ENCODE measurements around the gene LRMDA.

LRMDA gene

GRCh38 chr10:75807456-75807855 lies 376.0 kb downstream of the LRMDA start:
- Mint-ChIP-seq H3K27me3 (peaks cover 18% of the 10 kb centered on the region), H3K36me3 (no peaks in the 10 kb centered on the region), H3K4me3 (no peak overlapping the region), H3K27ac (no peak overlapping the region), H3K4me1 (no peaks in the 10 kb centered on the region), H3K9me3 (no peaks in the 10 kb centered on the region)
- no peak for ATAC-seq

GRCh38 chr10:75809003-75809402 lies 377.6 kb downstream of the LRMDA start:
- Mint-ChIP-seq H3K27ac (no peak overlapping the region), H3K4me3 (no peak overlapping the region), H3K4me1 (no peaks in the 10 kb centered on the region)

GRCh38 chr10:75814014-75814413 lies 382.6 kb downstream of the LRMDA start:
- peaks cover 7% of the 10 kb centered on the region for H3K27me3 Mint-ChIP-seq
- no peak for ATAC-seq
- no peaks in the 10 kb centered on the region for H3K9me3 Mint-ChIP-seq
- no peak overlapping the region for H3K4me3 Mint-ChIP-seq
- no peaks in the 10 kb centered on the region for H3K36me3 Mint-ChIP-seq
- H3K27ac Mint-ChIP-seq: no peak overlapping the region
- no peaks in the 10 kb centered on the region for H3K4me1 Mint-ChIP-seq

More at GRCh38 chr10:75809003-75809402, 377.6 kb downstream of the LRMDA start:
- H3K9me3 Mint-ChIP-seq: no peaks in the 10 kb centered on the region
- H3K27me3 Mint-ChIP-seq: peaks cover 20% of the 10 kb centered on the region
- no peak for ATAC-seq
- no peaks in the 10 kb centered on the region for H3K36me3 Mint-ChIP-seq

- Mint-ChIP-seq H3K27ac (no peak overlapping the region), H3K4me1 (no peaks in the 10 kb centered on the region), H3K9me3 (no peaks in the 10 kb centered on the region), H3K4me3 (no peak overlapping the region), H3K36me3 (no peaks in the 10 kb centered on the region), H3K27me3 (peaks cover 7% of the 10 kb centered on the region)
- ATAC-seq: no peak
These were observed 383.6 kb downstream of the LRMDA start for GRCh38 chr10:75815066-75815465.

- Mint-ChIP-seq H3K4me1 (no peaks in the 10 kb centered on the region), H3K27me3 (peaks cover 7% of the 10 kb centered on the region), H3K9me3 (no peaks in the 10 kb centered on the region), H3K4me3 (no peak overlapping the region), H3K36me3 (no peaks in the 10 kb centered on the region), H3K27ac (no peak overlapping the region)
- ATAC-seq: no peak
These were observed 385.8 kb downstream of the LRMDA start for GRCh38 chr10:75817198-75817597.

- Mint-ChIP-seq H3K9me3 (no peaks in the 10 kb centered on the region), H3K4me3 (no peak overlapping the region), H3K27me3 (no peaks in the 10 kb centered on the region), H3K27ac (no peak overlapping the region), H3K36me3 (no peaks in the 10 kb centered on the region), H3K4me1 (no peaks in the 10 kb centered on the region)
- no peak for ATAC-seq
These were observed 387.1 kb downstream of the LRMDA start for GRCh38 chr10:75818552-75818951.

GRCh38 chr10:75825235-75825634 lies 393.8 kb downstream of the LRMDA start:
- Mint-ChIP-seq H3K4me1 (no peaks in the 10 kb centered on the region), H3K4me3 (no peak overlapping the region), H3K9me3 (no peaks in the 10 kb centered on the region), H3K27ac (no peak overlapping the region), H3K27me3 (no peaks in the 10 kb centered on the region), H3K36me3 (no peaks in the 10 kb centered on the region)
- ATAC-seq: no peak

- H3K9me3 Mint-ChIP-seq: no peaks in the 10 kb centered on the region
- no peak for ATAC-seq
- H3K36me3 Mint-ChIP-seq: no peaks in the 10 kb centered on the region
- H3K27ac Mint-ChIP-seq: no peak overlapping the region
- H3K4me1 Mint-ChIP-seq: no peaks in the 10 kb centered on the region
- H3K27me3 Mint-ChIP-seq: no peaks in the 10 kb centered on the region
- no peak overlapping the region for H3K4me3 Mint-ChIP-seq
These were observed 394.2 kb downstream of the LRMDA start for GRCh38 chr10:75825661-75826060.

GRCh38 chr10:75826846-75827245 lies 395.4 kb downstream of the LRMDA start:
- Mint-ChIP-seq H3K36me3 (no peaks in the 10 kb centered on the region), H3K9me3 (no peaks in the 10 kb centered on the region), H3K4me1 (no peaks in the 10 kb centered on the region), H3K4me3 (no peak overlapping the region), H3K27me3 (no peaks in the 10 kb centered on the region), H3K27ac (no peak overlapping the region)
- no peak for ATAC-seq

GRCh38 chr10:75827587-75828021 lies 396.2 kb downstream of the LRMDA start:
- Mint-ChIP-seq H3K27me3 (no peaks in the 10 kb centered on the region), H3K9me3 (peaks cover 6% of the 10 kb centered on the region), H3K36me3 (no peaks in the 10 kb centered on the region), H3K4me3 (no peak overlapping the region), H3K4me1 (no peaks in the 10 kb centered on the region), H3K27ac (no peak overlapping the region)
- ATAC-seq: no peak

- Mint-ChIP-seq H3K4me3 (no peak overlapping the region), H3K9me3 (peaks cover 8% of the 10 kb centered on the region), H3K27me3 (no peaks in the 10 kb centered on the region), H3K4me1 (no peaks in the 10 kb centered on the region), H3K36me3 (no peaks in the 10 kb centered on the region), H3K27ac (no peak overlapping the region)
- no peak for ATAC-seq
These were observed 397.0 kb downstream of the LRMDA start for GRCh38 chr10:75828413-75828812.

GRCh38 chr10:75836064-75836463 lies 404.6 kb downstream of the LRMDA start:
- no peaks in the 10 kb centered on the region for H3K27me3 Mint-ChIP-seq
- no peaks in the 10 kb centered on the region for H3K4me1 Mint-ChIP-seq
- H3K36me3 Mint-ChIP-seq: no peaks in the 10 kb centered on the region
- peaks cover 16% of the 10 kb centered on the region for H3K9me3 Mint-ChIP-seq
- no peak for ATAC-seq
- no peak overlapping the region for H3K4me3 Mint-ChIP-seq
- H3K27ac Mint-ChIP-seq: no peak overlapping the region

GRCh38 chr10:75838486-75838885 lies 407.1 kb downstream of the LRMDA start:
- no peak for ATAC-seq
- H3K4me1 Mint-ChIP-seq: no peaks in the 10 kb centered on the region
- peaks cover 7% of the 10 kb centered on the region for H3K9me3 Mint-ChIP-seq
- no peaks in the 10 kb centered on the region for H3K36me3 Mint-ChIP-seq
- no peak overlapping the region for H3K4me3 Mint-ChIP-seq
- no peak overlapping the region for H3K27ac Mint-ChIP-seq
- H3K27me3 Mint-ChIP-seq: no peaks in the 10 kb centered on the region

- Mint-ChIP-seq H3K36me3 (no peaks in the 10 kb centered on the region), H3K4me3 (no peak overlapping the region), H3K4me1 (no peaks in the 10 kb centered on the region), H3K27ac (no peak overlapping the region), H3K27me3 (no peaks in the 10 kb centered on the region), H3K9me3 (peaks cover 7% of the 10 kb centered on the region)
- ATAC-seq: no peak
These were observed 407.6 kb downstream of the LRMDA start for GRCh38 chr10:75839020-75839419.

- no peak overlapping the region for H3K4me3 Mint-ChIP-seq
- no peak overlapping the region for H3K27ac Mint-ChIP-seq
- ATAC-seq: no peak
- H3K27me3 Mint-ChIP-seq: peaks cover 9% of the 10 kb centered on the region
- peaks cover 4% of the 10 kb centered on the region for H3K9me3 Mint-ChIP-seq
- no peaks in the 10 kb centered on the region for H3K4me1 Mint-ChIP-seq
- H3K36me3 Mint-ChIP-seq: no peaks in the 10 kb centered on the region
These were observed 409.8 kb downstream of the LRMDA start for GRCh38 chr10:75841266-75841665.

GRCh38 chr10:75845176-75845947 lies 413.9 kb downstream of the LRMDA start:
- H3K27me3 Mint-ChIP-seq: peaks cover 9% of the 10 kb centered on the region
- H3K4me3 Mint-ChIP-seq: no peak overlapping the region
- H3K27ac Mint-ChIP-seq: no peak overlapping the region
- H3K9me3 Mint-ChIP-seq: no peaks in the 10 kb centered on the region
- no peaks in the 10 kb centered on the region for H3K4me1 Mint-ChIP-seq
- H3K36me3 Mint-ChIP-seq: no peaks in the 10 kb centered on the region
- no peak for ATAC-seq

All from stimulated activated memory B cell treated with anti-CD40 and anti-IgM and Interleukin-4, amounts not matched to agents 10 μg/mL and 1 μg/mL and 100 μg/mL, for 72 hours (primary cell).